Rectal smooth muscle tissue (tissue), 1 donor: ENCODE measurements around the gene NCS1.

Source experiments
- H3K27ac ChIP-seq: one replicate; pipeline ENCODE4 v1.7.0; 2013; ENCODE audit warnings: low read depth, low read length, inconsistent platforms
- H3K27me3 ChIP-seq: one replicate; pipeline ENCODE4 v1.7.0; 2013; ENCODE audit warnings: low read length; ENCODE audit not compliant: control insufficient read depth, insufficient read depth
- H3K36me3 ChIP-seq: one replicate; pipeline ENCODE4 v1.7.0; 2013; ENCODE audit warnings: low read length; ENCODE audit not compliant: control insufficient read depth, insufficient read depth
- H3K4me1 ChIP-seq: one replicate; pipeline ENCODE4 v1.7.0; 2013; ENCODE audit warnings: low read length; ENCODE audit not compliant: control insufficient read depth, insufficient read depth
- H3K4me3 ChIP-seq: one replicate; pipeline ENCODE4 v1.7.0; 2013; ENCODE audit warnings: low read length
- H3K9ac ChIP-seq: one replicate; pipeline ENCODE4 v1.7.0; 2013; ENCODE audit warnings: low read length

NCS1 gene

DNA sequence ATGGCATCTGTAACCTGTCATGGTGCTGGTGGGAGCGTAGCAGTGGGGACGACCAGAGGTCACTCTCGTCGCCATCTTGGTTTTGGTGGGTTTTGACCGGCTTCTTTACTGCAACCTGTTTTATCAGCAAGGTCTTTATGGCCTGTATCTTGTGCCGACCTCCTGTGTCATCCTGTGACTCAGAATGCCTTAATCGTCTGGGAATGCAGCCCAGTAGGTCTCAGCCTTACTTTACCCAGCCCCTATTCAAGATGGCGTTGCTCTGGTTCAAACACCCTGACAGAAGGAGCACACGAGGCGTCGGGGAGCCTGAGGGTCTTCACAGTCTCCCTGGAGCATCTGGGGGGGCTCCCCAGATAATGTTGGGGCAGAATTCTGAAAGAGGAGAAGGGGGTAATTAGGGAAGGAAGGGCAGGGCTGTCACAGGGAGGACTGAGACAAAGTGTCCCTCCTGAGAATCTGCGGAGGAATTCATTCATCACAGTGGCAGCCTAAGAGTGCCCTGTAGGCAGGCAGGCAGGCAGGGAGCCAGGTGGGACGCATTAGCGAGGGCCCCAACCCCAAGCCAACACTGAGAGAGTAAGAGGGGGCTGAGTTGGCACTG is 21.3 kb upstream of the NCS1 start:
- Histone ChIP-seq H3K27me3 (peaks cover 2% of the 10 kb centered on the region), H3K4me3 (no peak overlapping the region), H3K36me3 (no peaks in the 10 kb centered on the region), H3K4me1 (no peaks in the 10 kb centered on the region), H3K27ac (no peak overlapping the region), H3K9ac (no peak overlapping the region)

DNA sequence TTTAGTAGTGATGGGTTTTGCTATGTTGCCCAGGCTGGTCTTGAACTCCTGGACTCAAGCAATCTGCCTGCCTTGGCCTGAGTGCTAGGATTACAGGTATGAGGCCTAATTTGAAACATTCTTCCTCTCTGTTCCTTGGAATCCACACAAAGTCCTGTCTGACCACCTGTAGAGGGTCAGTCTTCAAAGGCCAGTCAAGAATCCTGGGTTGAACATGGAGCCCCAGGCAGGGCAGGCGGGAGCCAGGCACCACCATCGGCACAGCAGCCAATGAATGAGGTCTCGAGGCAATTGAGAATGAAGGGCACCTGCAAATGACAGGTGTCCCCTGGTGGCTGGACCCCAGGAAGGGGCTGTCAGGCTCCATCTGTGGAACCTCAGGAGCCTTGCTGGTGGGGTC is 17.4 kb upstream of the NCS1 start:
- H3K27ac ChIP-seq, result no peak overlapping the region
- no peaks in the 10 kb centered on the region for H3K36me3 ChIP-seq
- H3K27me3 ChIP-seq, result no peaks in the 10 kb centered on the region
- no peaks in the 10 kb centered on the region for H3K4me1 ChIP-seq
- H3K4me3 ChIP-seq, result no peak overlapping the region
- no peak overlapping the region for H3K9ac ChIP-seq

DNA sequence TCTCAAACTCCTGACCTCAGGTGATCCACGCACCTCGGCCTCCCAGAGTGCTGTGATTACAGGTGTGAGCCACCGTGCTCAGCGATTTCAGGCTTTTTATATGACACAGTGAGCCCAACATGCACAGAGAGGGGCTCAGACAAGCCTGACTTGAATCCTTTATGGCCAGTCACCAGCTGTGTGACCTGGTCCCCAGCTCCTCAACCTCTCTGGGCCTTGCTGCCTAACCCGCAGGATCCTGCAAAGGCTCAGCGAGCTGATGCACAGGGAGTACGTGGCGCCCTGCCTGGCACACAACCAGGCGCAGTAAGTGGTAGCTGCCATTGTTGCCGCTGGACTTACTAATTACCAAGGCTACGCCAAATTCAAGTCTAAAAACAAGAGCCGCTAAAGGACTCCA is 16.6 kb upstream of the NCS1 start:
- no peaks in the 10 kb centered on the region for H3K27me3 ChIP-seq
- H3K27ac ChIP-seq, result no peak overlapping the region
- H3K4me3 ChIP-seq, result no peak overlapping the region
- no peak overlapping the region for H3K9ac ChIP-seq
- H3K36me3 ChIP-seq, result no peaks in the 10 kb centered on the region
- no peaks in the 10 kb centered on the region for H3K4me1 ChIP-seq

DNA sequence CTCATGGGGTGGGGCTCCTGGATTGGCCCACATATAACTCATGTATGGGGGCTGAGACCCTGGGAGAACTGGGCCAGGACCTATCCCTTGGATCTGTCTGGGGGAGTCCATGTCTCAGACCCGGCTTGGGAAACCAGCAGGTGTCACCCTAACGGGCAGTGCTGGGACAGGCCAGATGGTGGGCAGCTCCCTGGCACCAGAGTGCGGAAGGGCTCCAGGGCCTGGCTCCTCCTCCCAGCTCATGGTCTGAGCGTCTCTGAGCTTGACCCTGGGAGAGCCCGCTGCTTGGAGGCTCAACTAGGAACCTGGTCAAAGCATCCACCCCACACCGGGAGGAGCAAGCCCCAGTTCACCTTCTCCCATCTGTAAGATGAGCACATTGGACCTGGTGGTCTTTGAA is 15.5 kb upstream of the NCS1 start:
- no peaks in the 10 kb centered on the region for H3K36me3 ChIP-seq
- no peaks in the 10 kb centered on the region for H3K4me1 ChIP-seq
- H3K27me3 ChIP-seq, result no peaks in the 10 kb centered on the region
- H3K9ac ChIP-seq, result no peak overlapping the region
- no peak overlapping the region for H3K4me3 ChIP-seq
- no peak overlapping the region for H3K27ac ChIP-seq

DNA sequence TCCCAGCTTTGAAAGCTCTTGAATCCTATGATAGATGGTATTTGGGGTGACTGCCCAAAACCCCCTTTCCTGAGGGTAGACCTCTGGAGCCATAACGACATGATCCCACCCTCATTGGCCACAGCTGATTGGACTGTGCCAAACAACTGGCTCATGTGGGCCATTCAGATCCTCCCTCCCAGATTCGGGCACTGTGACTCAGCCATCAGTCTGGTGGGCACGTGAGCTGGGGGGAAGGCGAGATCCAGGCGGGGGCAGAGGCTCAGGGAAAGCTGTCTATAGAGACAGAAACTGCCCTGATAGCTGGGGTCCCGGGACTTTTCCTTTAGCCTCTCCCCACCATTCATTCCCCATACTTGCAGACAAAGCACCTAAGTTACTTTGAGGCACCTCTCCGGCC is 15.1 kb upstream of the NCS1 start:
- Histone ChIP-seq H3K27me3 (no peaks in the 10 kb centered on the region), H3K27ac (no peak overlapping the region), H3K4me3 (no peak overlapping the region), H3K36me3 (no peaks in the 10 kb centered on the region), H3K4me1 (no peaks in the 10 kb centered on the region), H3K9ac (no peak overlapping the region)

DNA sequence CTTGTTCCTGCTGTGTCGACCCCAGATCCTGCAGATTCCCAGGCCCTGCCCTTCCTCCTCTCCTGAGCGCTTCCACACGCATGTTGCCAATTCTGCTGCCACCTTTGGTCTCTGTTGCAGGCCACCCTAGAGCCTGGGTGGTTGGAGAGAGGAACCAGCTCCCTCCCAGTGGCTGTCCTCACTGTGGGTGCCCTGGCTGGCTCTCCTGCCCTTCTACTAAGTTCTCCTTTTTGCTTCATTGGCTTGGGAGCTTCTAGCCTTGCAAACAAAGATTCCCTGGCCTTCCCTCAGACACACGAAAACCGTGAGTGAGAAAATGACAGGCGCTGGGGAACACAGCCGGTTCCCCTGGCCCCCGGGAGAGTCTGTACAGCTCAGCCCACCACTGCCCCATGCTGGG is 14.2 kb upstream of the NCS1 start:
- Histone ChIP-seq H3K27ac (no peak overlapping the region), H3K4me1 (no peaks in the 10 kb centered on the region), H3K4me3 (no peak overlapping the region), H3K9ac (no peak overlapping the region), H3K36me3 (no peaks in the 10 kb centered on the region), H3K27me3 (no peaks in the 10 kb centered on the region)

DNA sequence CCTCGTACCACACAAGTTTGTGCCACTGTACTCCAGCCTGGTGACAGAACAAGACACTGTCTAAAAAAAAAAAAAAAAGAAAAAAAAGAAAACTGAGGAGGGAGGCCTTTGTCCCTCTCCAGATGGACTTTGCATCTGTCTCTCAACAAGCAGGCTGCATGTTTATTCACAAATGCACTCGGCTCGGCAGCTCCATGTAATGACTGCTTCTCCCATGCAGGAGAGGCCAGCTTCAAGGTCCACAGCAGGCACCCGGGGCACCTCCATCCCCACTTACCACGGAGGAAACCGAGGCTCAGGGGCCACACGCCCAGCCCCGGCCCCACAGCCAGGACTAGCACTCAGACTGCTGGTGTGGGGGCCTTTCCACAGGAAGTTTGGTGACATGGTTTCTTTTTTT is 13.1 kb upstream of the NCS1 start:
- Histone ChIP-seq H3K36me3 (no peaks in the 10 kb centered on the region), H3K27me3 (no peaks in the 10 kb centered on the region), H3K27ac (no peak overlapping the region), H3K4me1 (no peaks in the 10 kb centered on the region), H3K9ac (no peak overlapping the region), H3K4me3 (no peak overlapping the region)

DNA sequence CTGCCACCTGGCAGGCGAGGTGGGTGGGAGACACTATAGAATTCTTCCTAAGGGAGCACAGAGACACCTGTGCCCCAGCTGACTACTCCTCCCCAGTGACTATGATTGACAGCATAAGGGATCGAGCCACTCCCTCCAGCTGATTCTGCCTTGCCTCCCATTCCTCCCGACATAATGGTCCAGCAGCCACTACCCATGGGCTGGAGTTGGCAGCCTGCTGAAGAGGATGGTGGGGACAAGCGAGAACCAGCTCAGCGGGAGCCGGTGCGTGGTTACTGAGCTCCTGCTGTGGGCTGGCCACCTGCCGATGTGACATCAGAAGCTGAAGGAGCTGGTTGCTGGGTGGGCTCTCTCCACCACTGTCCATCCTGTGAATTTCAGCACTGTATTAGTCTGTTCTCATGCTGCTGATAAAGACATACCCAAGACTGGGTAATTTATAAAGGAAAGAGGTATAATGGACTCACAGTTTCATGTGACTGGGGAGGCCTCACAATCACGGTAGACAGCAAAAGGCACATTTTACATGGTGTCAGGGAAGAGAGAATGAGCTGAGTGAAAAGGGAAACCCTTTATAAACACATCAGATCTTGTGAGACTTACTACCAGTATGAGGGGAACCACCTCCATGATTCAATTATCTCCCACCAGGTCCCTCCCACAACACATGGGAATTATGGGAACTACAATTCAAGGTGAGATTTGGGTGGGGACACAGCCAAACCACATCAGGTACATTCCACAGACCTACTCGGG is 12.1 kb upstream of the NCS1 start:
- Histone ChIP-seq H3K27ac (no peak overlapping the region), H3K9ac (no peak overlapping the region), H3K36me3 (no peaks in the 10 kb centered on the region), H3K27me3 (no peaks in the 10 kb centered on the region), H3K4me1 (no peaks in the 10 kb centered on the region), H3K4me3 (no peak overlapping the region)

DNA sequence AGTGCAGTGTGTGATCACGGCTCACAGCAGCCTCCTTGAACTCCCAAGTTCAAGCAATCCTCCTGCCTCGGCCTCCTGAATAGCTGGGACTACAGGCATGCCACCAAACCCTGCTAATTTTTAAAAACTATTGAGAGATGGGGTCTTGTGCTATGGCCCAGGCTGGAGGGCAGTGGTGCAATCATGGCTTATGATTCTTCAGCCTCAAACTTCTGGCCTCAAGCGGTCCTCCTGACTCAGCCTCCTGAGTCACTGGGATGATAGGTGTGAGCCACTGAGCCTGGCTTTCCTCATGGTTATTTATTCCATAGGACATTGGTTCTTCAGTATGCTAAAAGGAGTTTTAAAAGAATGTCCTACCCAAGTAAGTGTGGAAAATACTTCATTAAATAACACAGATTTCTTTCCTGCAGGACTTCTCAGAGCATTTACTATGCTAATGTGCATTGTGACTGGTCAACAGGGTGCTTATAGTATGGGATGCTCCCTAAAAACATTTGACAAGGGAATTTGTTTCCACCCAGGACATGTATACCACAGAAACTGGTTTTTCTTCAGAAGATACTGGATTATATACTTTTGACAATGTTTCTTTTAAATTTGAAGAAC is 11.2 kb upstream of the NCS1 start:
- H3K27ac ChIP-seq, result no peak overlapping the region
- H3K36me3 ChIP-seq, result no peaks in the 10 kb centered on the region
- H3K4me1 ChIP-seq, result no peaks in the 10 kb centered on the region
- H3K4me3 ChIP-seq, result no peak overlapping the region
- no peak overlapping the region for H3K9ac ChIP-seq
- no peaks in the 10 kb centered on the region for H3K27me3 ChIP-seq

DNA sequence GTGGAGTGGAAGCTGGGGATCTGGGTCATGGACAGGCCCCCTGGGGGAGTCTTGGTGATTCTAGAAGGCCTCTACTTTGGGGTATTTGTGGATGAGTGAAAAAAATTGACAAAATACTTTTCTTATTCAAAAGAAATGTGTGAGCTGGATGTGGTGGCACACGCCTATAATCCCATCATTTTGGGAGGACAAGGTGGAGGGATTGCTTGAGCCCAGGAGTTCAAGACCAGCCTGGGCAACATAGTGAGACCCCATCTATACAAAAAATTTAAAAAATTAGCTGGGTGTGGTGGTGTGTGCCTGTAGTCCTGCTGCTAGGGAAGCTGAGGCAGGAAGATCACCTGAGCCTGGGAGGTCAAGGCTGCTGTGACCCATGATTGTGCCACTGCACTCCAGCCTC is 6.6 kb upstream of the NCS1 start:
- no peak overlapping the region for H3K9ac ChIP-seq
- H3K4me3 ChIP-seq, result no peak overlapping the region
- no peaks in the 10 kb centered on the region for H3K36me3 ChIP-seq
- no peaks in the 10 kb centered on the region for H3K4me1 ChIP-seq
- no peaks in the 10 kb centered on the region for H3K27me3 ChIP-seq
- no peak overlapping the region for H3K27ac ChIP-seq

DNA sequence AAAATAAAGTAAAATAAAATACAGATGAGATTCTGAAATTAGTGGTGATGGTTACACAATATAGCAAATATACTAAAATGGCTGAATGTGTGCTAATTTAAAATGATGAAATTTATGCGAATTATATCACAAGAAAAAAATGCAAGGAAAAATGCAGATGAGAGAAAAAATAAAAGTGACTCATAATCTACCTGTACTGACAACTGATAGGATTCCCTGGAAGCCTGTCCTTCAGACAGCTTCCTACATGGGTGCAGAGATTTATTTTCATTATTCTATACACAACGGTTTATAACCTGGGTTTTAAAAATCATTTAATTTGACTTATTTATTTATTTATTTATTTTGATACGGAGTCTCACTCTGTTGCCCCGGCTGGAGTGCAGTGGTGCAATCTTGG is 5.8 kb upstream of the NCS1 start:
- Histone ChIP-seq H3K4me3 (no peak overlapping the region), H3K9ac (no peak overlapping the region), H3K27me3 (no peaks in the 10 kb centered on the region), H3K36me3 (no peaks in the 10 kb centered on the region), H3K27ac (no peak overlapping the region), H3K4me1 (no peaks in the 10 kb centered on the region)

DNA sequence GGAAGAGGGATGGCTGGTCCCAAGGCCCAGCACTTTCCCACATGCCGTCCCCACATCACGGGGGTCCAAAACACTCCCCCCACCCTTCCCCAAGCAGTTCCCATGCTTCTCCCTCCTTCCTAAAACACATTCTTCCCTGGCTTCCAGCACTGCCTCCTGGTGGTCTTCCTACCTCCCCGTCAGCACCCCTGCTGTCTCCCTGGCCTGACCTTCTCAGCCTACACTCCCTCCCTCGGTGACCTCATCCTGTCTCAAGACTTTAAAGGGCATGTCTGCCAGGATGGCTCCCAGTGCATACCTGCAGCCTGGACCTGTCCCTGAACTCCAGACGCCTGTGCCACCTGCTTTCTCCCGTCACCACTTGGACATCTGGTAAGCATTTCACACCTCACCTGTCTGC is 4.3 kb upstream of the NCS1 start:
- no peak overlapping the region for H3K27ac ChIP-seq
- no peak overlapping the region for H3K9ac ChIP-seq
- H3K4me1 ChIP-seq, result peaks cover 2% of the 10 kb centered on the region
- no peaks in the 10 kb centered on the region for H3K27me3 ChIP-seq
- H3K4me3 ChIP-seq, result no peak overlapping the region
- H3K36me3 ChIP-seq, result no peaks in the 10 kb centered on the region
